Measurements from ENCODE around the gene LRMDA.

DNA sequence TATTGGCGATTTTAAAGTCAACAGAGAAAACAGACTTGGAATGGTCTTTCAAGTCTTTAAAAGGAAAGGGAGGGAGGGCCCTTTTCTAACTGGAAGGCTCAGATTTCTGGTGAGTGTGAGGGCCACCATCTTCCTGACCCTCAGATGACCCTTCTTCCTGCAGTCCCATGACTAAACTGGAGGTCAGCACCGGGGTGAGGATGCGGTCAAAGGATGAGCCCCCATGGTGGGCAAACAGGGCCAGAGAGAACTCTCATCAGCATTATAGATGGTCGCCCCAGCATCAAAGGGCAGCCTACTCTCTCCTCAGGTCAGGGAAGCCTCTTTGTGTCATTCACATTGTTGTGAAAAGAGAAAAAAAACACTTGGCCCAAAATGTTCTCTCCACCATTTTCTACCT, 219.2 kb downstream of the LRMDA start:
- TF ChIP-seq GABPA (IDR thresholded peaks at IDR 0.05; ENCODE audit: low read depth, low read length) = no peak
- no peak for TF ChIP-seq GABPA (CRISPR knock-in tag; IDR thresholded peaks at IDR 0.05; ENCODE audit: low read depth)
- TF ChIP-seq, protein P1, sequence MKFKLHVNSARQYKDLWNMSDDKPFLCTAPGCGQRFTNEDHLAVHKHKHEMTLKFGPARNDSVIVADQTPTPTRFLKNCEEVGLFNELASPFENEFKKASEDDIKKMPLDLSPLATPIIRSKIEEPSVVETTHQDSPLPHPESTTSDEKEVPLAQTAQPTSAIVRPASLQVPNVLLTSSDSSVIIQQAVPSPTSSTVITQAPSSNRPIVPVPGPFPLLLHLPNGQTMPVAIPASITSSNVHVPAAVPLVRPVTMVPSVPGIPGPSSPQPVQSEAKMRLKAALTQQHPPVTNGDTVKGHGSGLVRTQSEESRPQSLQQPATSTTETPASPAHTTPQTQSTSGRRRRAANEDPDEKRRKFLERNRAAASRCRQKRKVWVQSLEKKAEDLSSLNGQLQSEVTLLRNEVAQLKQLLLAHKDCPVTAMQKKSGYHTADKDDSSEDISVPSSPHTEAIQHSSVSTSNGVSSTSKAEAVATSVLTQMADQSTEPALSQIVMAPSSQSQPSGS (CRISPR knock-in tag; IDR thresholded peaks at IDR 0.05) = no peak
- no peak for TF ChIP-seq NFE2L1 (CRISPR knock-in tag; IDR thresholded peaks at IDR 0.05; ENCODE audit: borderline replicate concordance)
- TF ChIP-seq, protein P2, sequence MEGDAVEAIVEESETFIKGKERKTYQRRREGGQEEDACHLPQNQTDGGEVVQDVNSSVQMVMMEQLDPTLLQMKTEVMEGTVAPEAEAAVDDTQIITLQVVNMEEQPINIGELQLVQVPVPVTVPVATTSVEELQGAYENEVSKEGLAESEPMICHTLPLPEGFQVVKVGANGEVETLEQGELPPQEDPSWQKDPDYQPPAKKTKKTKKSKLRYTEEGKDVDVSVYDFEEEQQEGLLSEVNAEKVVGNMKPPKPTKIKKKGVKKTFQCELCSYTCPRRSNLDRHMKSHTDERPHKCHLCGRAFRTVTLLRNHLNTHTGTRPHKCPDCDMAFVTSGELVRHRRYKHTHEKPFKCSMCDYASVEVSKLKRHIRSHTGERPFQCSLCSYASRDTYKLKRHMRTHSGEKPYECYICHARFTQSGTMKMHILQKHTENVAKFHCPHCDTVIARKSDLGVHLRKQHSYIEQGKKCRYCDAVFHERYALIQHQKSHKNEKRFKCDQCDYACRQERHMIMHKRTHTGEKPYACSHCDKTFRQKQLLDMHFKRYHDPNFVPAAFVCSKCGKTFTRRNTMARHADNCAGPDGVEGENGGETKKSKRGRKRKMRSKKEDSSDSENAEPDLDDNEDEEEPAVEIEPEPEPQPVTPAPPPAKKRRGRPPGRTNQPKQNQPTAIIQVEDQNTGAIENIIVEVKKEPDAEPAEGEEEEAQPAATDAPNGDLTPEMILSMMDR (CRISPR knock-in tag; IDR thresholded peaks at IDR 0.05) = no peak
- no peak for TF ChIP-seq JUN (CRISPR knock-in tag; IDR thresholded peaks at IDR 0.05)
- no peak for TF ChIP-seq IKZF4 (CRISPR knock-in tag; IDR thresholded peaks at IDR 0.05; ENCODE audit: borderline replicate concordance, low read depth, not compliant biosample characterization)
- no peak for TF ChIP-seq RBM22 (optimal IDR thresholded peaks at IDR 0.05; ENCODE audit: low read length)
- no peak for TF ChIP-seq SRSF4 (IDR thresholded peaks at IDR 0.05; ENCODE audit: low read depth, low read length, poor library complexity, severe bottlenecking)
- TF ChIP-seq MAFF (IDR thresholded peaks at IDR 0.05; ENCODE audit: low read depth, low read length) = no peak

All from HepG2 (cell line).